Measurements from ENCODE around the gene AKAP1.

Gene AKAP1

DNA sequence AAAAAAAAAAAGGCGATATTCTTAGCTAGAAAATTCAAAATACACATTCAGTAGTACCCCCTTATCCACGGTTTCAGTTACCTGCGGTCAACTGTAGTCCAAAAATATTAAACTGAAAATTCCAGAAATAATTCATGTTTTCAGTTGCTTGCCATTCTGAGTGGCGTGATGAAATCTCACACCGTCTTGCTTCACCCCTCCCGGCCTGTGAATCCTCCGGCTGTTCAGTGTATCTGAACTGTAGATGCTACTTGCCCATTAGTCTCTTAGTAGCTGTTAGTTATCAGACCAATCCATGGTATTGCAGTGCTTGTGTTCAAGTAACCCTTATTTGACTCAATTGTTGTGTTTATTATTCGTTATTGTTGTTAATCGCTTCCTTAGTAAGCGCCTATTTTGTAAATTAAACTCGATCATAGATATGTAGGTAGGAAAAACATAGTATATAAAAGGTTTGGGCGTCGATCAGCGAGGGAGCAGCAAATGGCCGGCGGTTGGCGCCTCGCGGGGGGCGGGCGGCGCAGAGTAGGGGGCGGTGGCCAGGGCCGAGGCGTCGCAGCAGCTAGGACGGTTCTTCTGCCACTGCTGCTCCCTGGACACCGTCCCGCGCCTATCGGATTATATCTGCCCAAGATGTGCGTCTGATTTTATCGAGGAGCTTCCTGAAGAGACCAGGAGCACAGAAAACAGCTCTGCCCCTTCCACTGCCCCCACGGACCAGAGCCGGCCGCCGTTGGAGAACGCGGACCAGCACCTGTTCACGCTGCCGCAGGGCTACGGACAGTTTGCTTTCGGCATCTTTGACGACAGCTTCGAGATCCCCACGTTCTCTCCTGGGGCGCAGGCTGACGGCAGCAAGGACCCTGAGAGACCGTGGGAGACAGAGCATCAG is 39.8 kb upstream of the AKAP1 start:
- TF ChIP-seq, protein P1, sequence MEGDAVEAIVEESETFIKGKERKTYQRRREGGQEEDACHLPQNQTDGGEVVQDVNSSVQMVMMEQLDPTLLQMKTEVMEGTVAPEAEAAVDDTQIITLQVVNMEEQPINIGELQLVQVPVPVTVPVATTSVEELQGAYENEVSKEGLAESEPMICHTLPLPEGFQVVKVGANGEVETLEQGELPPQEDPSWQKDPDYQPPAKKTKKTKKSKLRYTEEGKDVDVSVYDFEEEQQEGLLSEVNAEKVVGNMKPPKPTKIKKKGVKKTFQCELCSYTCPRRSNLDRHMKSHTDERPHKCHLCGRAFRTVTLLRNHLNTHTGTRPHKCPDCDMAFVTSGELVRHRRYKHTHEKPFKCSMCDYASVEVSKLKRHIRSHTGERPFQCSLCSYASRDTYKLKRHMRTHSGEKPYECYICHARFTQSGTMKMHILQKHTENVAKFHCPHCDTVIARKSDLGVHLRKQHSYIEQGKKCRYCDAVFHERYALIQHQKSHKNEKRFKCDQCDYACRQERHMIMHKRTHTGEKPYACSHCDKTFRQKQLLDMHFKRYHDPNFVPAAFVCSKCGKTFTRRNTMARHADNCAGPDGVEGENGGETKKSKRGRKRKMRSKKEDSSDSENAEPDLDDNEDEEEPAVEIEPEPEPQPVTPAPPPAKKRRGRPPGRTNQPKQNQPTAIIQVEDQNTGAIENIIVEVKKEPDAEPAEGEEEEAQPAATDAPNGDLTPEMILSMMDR (IDR thresholded peaks at IDR 0.05; ENCODE audit: low read depth, low read length) = no peak
- H3K36me3 ChIP-seq = no peaks in the 10 kb centered on the region
- no peaks in the 10 kb centered on the region for H3K27me3 ChIP-seq (ENCODE audit: insufficient read depth, low read depth, severe bottlenecking)
- no peaks in the 10 kb centered on the region for H3K9me3 ChIP-seq (ENCODE audit: severe bottlenecking)
- no peak overlapping the region for H3K27ac ChIP-seq
- no peak for DNase-seq
- no peak overlapping the region for H3K4me3 ChIP-seq (ENCODE audit: low read depth, low read length)

DNA sequence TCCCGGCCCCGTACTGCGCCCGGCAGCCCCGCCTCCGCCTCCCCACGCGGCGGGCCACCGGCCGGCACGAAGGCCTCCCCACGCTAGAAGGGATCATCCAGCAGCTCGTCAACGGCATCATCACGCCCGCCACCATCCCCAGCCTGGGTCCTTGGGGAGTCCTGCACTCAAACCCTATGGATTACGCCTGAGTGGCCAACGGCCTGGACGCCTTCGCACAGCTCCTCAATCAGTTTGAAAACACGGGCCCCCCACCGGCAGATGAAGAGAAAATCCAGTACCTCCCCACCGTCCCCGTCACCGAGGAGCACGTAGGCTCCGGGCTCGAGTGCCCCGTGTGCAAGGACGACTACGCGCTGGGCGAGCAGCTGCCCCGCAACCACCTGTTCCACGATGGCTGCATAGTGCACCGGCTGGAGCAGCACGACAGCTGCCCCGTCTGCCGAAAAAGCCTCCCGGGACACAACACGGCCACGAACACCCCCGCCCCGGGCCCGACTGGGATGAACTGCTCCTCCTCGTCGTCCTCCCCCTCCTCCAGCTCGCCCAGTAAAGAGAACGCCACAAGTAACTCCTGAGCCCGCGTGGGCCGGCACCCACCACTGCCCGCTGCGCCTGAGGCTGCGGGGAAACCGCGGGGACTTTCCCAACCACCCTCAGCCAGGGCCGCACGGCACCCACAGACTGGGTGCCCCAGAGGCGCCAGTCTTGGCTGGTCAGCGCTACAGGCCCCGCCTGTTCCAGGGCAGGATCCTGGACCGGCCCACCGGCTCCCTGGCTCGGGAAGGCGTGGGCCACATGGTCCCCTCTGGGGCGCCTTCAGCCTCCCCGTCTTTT is 39.0 kb upstream of the AKAP1 start:
- Histone ChIP-seq H3K36me3 (no peaks in the 10 kb centered on the region), H3K9me3 (ENCODE audit: severe bottlenecking) (no peaks in the 10 kb centered on the region), H3K27ac (no peak overlapping the region), H3K4me3 (ENCODE audit: low read depth, low read length) (no peak overlapping the region), H3K27me3 (ENCODE audit: insufficient read depth, low read depth, severe bottlenecking) (no peaks in the 10 kb centered on the region)
- no peak for DNase-seq
- TF ChIP-seq, protein P1 (IDR thresholded peaks at IDR 0.05; ENCODE audit: low read depth, low read length) = no peak

DNA sequence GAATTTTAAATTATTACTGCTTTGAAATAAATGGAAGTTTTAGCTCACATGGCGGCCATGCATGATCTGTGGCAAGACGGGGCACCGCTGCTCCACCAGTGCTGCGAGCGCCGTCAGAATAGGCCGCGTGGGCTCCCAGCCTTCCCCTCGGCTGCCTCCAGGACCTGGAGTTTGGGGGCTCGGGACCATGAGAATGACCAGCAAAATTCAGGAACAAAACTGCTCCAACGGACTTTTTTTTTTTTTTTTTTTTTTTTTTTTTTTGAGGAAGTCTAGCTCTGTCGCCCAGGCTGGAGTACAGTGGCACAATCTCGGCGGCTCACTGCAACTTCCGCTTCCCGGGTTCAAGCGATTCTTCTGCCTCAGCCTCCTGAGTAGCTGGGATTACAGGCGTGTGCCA is 38.3 kb upstream of the AKAP1 start:
- H3K27ac ChIP-seq = no peak overlapping the region
- H3K4me3 ChIP-seq (ENCODE audit: low read depth, low read length) = no peak overlapping the region
- H3K9me3 ChIP-seq (ENCODE audit: severe bottlenecking) = no peaks in the 10 kb centered on the region
- no peaks in the 10 kb centered on the region for H3K36me3 ChIP-seq
- DNase-seq = no peak
- TF ChIP-seq, protein P1 (IDR thresholded peaks at IDR 0.05; ENCODE audit: low read depth, low read length) = no peak
- no peaks in the 10 kb centered on the region for H3K27me3 ChIP-seq (ENCODE audit: insufficient read depth, low read depth, severe bottlenecking)

DNA sequence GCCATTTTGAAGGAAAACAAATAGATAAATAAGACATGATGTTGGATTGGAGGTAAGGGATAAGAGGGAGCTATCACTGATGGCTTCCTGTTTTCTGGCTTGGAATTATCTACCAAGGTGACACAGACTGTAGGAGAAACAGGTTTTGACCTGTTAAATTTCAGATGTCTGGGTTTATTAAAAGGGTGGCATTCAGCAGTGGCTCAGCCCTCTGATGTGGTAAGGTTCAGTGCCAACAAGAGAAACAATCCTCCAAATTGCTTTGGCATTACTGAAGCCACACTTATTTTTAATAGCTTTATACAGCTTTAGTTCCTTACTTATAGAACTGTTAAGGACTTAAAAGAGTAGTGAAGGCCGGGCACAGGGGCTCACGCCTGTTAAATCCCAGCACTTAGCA is 37.0 kb upstream of the AKAP1 start:
- DNase-seq = no peak
- Histone ChIP-seq H3K36me3 (no peaks in the 10 kb centered on the region), H3K9me3 (ENCODE audit: severe bottlenecking) (no peaks in the 10 kb centered on the region), H3K27me3 (ENCODE audit: insufficient read depth, low read depth, severe bottlenecking) (no peaks in the 10 kb centered on the region), H3K27ac (no peak overlapping the region), H3K4me3 (ENCODE audit: low read depth, low read length) (no peak overlapping the region)
- TF ChIP-seq, protein P1 (IDR thresholded peaks at IDR 0.05; ENCODE audit: low read depth, low read length) = no peak

DNA sequence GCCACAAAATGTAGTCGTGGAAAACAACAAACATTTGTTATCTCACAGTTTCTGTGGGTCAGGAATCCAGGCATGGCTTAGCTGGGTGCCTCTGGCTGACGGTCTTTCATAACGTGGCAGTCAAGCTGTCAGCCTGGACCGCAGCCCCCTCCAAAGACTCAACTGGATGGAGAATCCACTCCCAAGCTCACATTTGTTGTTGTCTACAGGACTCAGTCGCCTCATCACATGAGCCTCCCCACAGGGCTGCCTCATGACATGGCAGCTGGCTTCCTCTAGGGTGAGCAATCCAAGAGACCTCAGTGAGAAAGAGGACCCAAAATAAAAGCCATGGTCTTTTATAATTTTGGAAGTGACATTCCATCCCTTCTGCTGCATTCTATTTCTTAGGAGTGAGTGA is 34.7 kb upstream of the AKAP1 start:
- no peaks in the 10 kb centered on the region for H3K9me3 ChIP-seq (ENCODE audit: severe bottlenecking)
- H3K4me3 ChIP-seq (ENCODE audit: low read depth, low read length) = no peak overlapping the region
- no peaks in the 10 kb centered on the region; the same call in 1 of the 2 replicates for H3K36me3 ChIP-seq
- H3K27ac ChIP-seq = no peak overlapping the region
- DNase-seq = no peak
- TF ChIP-seq, protein P1 (IDR thresholded peaks at IDR 0.05; ENCODE audit: low read depth, low read length) = no peak
- no peaks in the 10 kb centered on the region for H3K27me3 ChIP-seq (ENCODE audit: insufficient read depth, low read depth, severe bottlenecking)

All from WERI-Rb-1 (cell line).